Measurements from ENCODE around the gene SNN.

SNN gene

GRCh38 chr16:11696266-11697012, 28.2 kb downstream of the SNN start:
- DNase-seq (ENCODE audit: low spot score) (no peak), FAIRE-seq (no peak)

- no peak for DNase-seq (ENCODE audit: low spot score)
- FAIRE-seq, result no peak
Observed at GRCh38 chr16:11697319-11697718, 29.1 kb downstream of the SNN start.

GRCh38 chr16:11698271-11698689, 30.0 kb downstream of the SNN start:
- DNase-seq (ENCODE audit: low spot score) (no peak), FAIRE-seq (no peak)

GRCh38 chr16:11699234-11699894, 31.1 kb downstream of the SNN start:
- FAIRE-seq (no peak), DNase-seq (ENCODE audit: low spot score) (no peak)

- FAIRE-seq, result no peak
- DNase-seq (ENCODE audit: low spot score), result no peak
Observed at GRCh38 chr16:11700264-11701029, 32.2 kb downstream of the SNN start.

- FAIRE-seq (no peak), DNase-seq (ENCODE audit: low spot score) (no peak)
Observed at GRCh38 chr16:11705311-11706025, 37.2 kb downstream of the SNN start.

- DNase-seq (ENCODE audit: low spot score) (no peak), FAIRE-seq (no peak)
Observed at GRCh38 chr16:11706180-11706742, 38.0 kb downstream of the SNN start.

- FAIRE-seq, result no peak
- DNase-seq (ENCODE audit: low spot score), result no peak
Observed at GRCh38 chr16:11707679-11708197, 39.5 kb downstream of the SNN start.

- DNase-seq (ENCODE audit: low spot score) (no peak), FAIRE-seq (no peak)
Observed at GRCh38 chr16:11708421-11708820, 40.2 kb downstream of the SNN start.

GRCh38 chr16:11711662-11712061, 43.4 kb downstream of the SNN start:
- no peak for DNase-seq (ENCODE audit: low spot score)
- FAIRE-seq, result no peak

- no peak for DNase-seq (ENCODE audit: low spot score)
- FAIRE-seq, result no peak
Observed at GRCh38 chr16:11712122-11712521, 43.9 kb downstream of the SNN start.

GRCh38 chr16:11715246-11715947, 47.1 kb downstream of the SNN start:
- DNase-seq (ENCODE audit: low spot score) (no peak), FAIRE-seq (no peak)

- FAIRE-seq (no peak), DNase-seq (ENCODE audit: low spot score) (no peak)
Observed at GRCh38 chr16:11716336-11716735, 48.1 kb downstream of the SNN start.

- DNase-seq (ENCODE audit: low spot score) (no peak), FAIRE-seq (no peak)
Observed at GRCh38 chr16:11717811-11718210, 49.6 kb downstream of the SNN start.

- no peak for FAIRE-seq
- no peak for DNase-seq (ENCODE audit: low spot score)
Observed at GRCh38 chr16:11719171-11719570, 50.9 kb downstream of the SNN start.

- FAIRE-seq, result peak; percentile 20
- DNase-seq (ENCODE audit: low spot score), result no peak
Observed at GRCh38 chr16:11719762-11720161, 51.5 kb downstream of the SNN start.

- FAIRE-seq (no peak), DNase-seq (ENCODE audit: low spot score) (no peak)
Observed at GRCh38 chr16:11721781-11722467, 53.7 kb downstream of the SNN start.

- DNase-seq (ENCODE audit: low spot score) (no peak), FAIRE-seq (no peak)
Observed at GRCh38 chr16:11722468-11722808, 54.2 kb downstream of the SNN start.

- FAIRE-seq (no peak), DNase-seq (ENCODE audit: low spot score) (no peak)
Observed at GRCh38 chr16:11725457-11725856, 57.2 kb downstream of the SNN start.

- no peak for DNase-seq (ENCODE audit: low spot score)
- FAIRE-seq, result no peak
Observed at GRCh38 chr16:11726008-11726407, 57.8 kb downstream of the SNN start.

Measured in urothelium cell line (cell line).